ENCODE results near the gene RSRC1.
A peak's percentile ranks its signal among the peaks of the same experiment; 100 is the strongest.

RSRC1 gene

DNA sequence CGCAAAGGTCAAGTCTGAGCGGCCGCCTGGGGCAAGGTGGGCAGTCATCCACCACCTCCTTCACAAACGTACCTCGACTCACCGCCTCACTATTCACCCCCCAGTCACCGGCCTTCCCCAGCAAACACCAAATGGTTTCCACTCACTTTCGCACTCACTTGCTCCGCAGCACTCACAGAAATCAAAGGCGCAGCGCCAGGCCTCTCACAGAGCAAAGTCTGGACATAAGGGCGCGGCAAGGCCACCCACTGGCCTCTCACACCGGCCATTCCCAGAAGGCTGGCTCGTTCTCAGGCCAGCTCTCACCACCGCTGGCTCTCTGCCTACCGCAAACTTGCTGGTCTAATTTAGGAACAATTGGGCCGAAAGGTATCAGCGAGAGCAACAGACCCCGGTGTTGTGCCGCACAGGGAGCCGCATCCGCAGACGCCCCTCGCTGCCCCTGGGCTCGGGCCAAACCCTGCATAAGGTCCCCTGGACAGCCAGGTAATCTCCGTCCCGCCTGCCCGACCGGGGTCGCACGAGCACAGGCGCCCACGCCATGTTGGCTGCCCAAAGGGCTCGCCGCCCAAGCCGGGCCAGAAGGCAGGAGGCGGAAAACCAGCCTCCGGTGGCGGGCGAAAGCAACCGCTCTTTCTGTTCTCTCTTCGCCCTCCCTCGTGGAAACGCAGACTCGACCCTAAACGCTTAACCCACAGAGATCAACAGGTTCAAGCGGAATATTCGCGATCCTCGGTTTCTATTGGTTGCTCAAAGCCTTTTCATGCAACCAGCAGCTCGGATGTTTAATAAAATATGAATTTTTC, 6.6 kb upstream of the RSRC1 start:
- Histone ChIP-seq H3K14ac (ENCODE audit: low read length in 2 of 2) (no peak overlapping the region), H3K18ac (ENCODE audit: low read depth in 1 of 2, low read length in 2 of 2) (no peak overlapping the region), H3K23ac (ENCODE audit: low read length in 2 of 2) (no peak overlapping the region), H3K4me3 (ENCODE audit: insufficient read depth in 1 of 2, low read depth in 1 of 2, low read length in 2 of 2) (peak overlapping the region; percentile 37 to 86), H2BK12ac (ENCODE audit: low read length in 2 of 2) (no peak overlapping the region), H2BK120ac (ENCODE audit: low read depth, low read length) (no peak overlapping the region), H4K91ac (ENCODE audit: low read length) (peak overlapping the region; percentile 39), H3K9me3 (ENCODE audit: control insufficient read depth, low read length) (no peaks in the 10 kb centered on the region), H3K4ac (ENCODE audit: low read depth in 1 of 2, low read length in 2 of 2) (no peak overlapping the region), H3K4me2 (ENCODE audit: low read length, poor library complexity, severe bottlenecking) (peak overlapping the region; percentile 88), H3K4me1 (ENCODE audit: control insufficient read depth, insufficient read depth, low read depth, low read length) (peaks cover 33% of the 10 kb centered on the region), H3K36me3 (ENCODE audit: control insufficient read depth in 1 of 2, insufficient read depth in 2 of 2, low read depth in 1 of 2, low read length in 2 of 2) (peaks cover 0 to 36% of the 10 kb centered on the region in 2 experiments), H2BK5ac (ENCODE audit: low read depth, low read length, poor library complexity, severe bottlenecking) (no peak overlapping the region), H4K8ac (ENCODE audit: low read length) (no peak overlapping the region), H3K27me3 (ENCODE audit: control insufficient read depth in 1 of 2, insufficient read depth in 1 of 2, low read length in 2 of 2) (peaks cover 20 to 84% of the 10 kb centered on the region in 2 experiments), H2BK15ac (ENCODE audit: low read depth, poor library complexity, severe bottlenecking) (no peak overlapping the region), H3K9ac (ENCODE audit: low read length) (peak overlapping the region; percentile 89), H2AFZ (ENCODE audit: low read depth, low read length) (no peak overlapping the region), H3K27ac (ENCODE audit: low read length, poor library complexity, severe bottlenecking) (no peak overlapping the region), H2AK5ac (ENCODE audit: low read length, severe bottlenecking) (no peak overlapping the region), H3K79me1 (replicated peaks; ENCODE audit: low read length, poor library complexity, severe bottlenecking) (no peaks in the 10 kb centered on the region)
- WGBS = 1% methylated on average over 52 of the region's 52 CpGs
- DNase-seq = peak; percentile 30

- Histone ChIP-seq H3K27me3 (ENCODE audit: control insufficient read depth in 1 of 2, insufficient read depth in 1 of 2, low read length in 2 of 2) (peaks cover 20 to 84% of the 10 kb centered on the region in 2 experiments), H3K4ac (ENCODE audit: low read depth in 1 of 2, low read length in 2 of 2) (no peak overlapping the region), H2BK15ac (ENCODE audit: low read depth, poor library complexity, severe bottlenecking) (no peak overlapping the region), H4K8ac (ENCODE audit: low read length) (no peak overlapping the region), H2BK5ac (ENCODE audit: low read depth, low read length, poor library complexity, severe bottlenecking) (no peak overlapping the region), H4K91ac (ENCODE audit: low read length) (no peak overlapping the region), H3K18ac (ENCODE audit: low read depth in 1 of 2, low read length in 2 of 2) (no peak overlapping the region), H3K9ac (ENCODE audit: low read length) (peak overlapping the region; percentile 89), H3K9me3 (ENCODE audit: control insufficient read depth, low read length) (no peaks in the 10 kb centered on the region), H3K27ac (ENCODE audit: low read length, poor library complexity, severe bottlenecking) (no peak overlapping the region), H2AK5ac (ENCODE audit: low read length, severe bottlenecking) (no peak overlapping the region), H3K36me3 (ENCODE audit: control insufficient read depth in 1 of 2, insufficient read depth in 2 of 2, low read depth in 1 of 2, low read length in 2 of 2) (peaks cover 0 to 30% of the 10 kb centered on the region in 2 experiments), H3K14ac (ENCODE audit: low read length in 2 of 2) (no peak overlapping the region), H2AFZ (ENCODE audit: low read depth, low read length) (no peak overlapping the region), H2BK12ac (ENCODE audit: low read length in 2 of 2) (no peak overlapping the region), H3K79me1 (replicated peaks; ENCODE audit: low read length, poor library complexity, severe bottlenecking) (no peaks in the 10 kb centered on the region), H2BK120ac (ENCODE audit: low read depth, low read length) (peak overlapping the region; percentile 19), H3K4me3 (ENCODE audit: insufficient read depth in 1 of 2, low read depth in 1 of 2, low read length in 2 of 2) (peak overlapping the region in 1 of 2 experiments; percentile 86), H3K23ac (ENCODE audit: low read length in 2 of 2) (no peak overlapping the region), H3K4me1 (ENCODE audit: control insufficient read depth, insufficient read depth, low read depth, low read length) (peaks cover 31% of the 10 kb centered on the region), H3K4me2 (ENCODE audit: low read length, poor library complexity, severe bottlenecking) (peak overlapping the region; percentile 88)
- WGBS = 5% methylated on average over 17 of the region's 19 CpGs
- DNase-seq = peak; percentile 24
These were observed 6.0 kb upstream of the RSRC1 start for GRCh38 chr3:158103887-158104327.

GRCh38 chr3:158104431-158104921, 5.4 kb upstream of the RSRC1 start:
- 17% methylated on average over 4 of the region's 5 CpGs for WGBS
- Histone ChIP-seq H2BK120ac (ENCODE audit: low read depth, low read length) (no peak overlapping the region), H3K18ac (ENCODE audit: low read depth in 1 of 2, low read length in 2 of 2) (no peak overlapping the region), H2BK12ac (ENCODE audit: low read length in 2 of 2) (no peak overlapping the region), H3K4me2 (ENCODE audit: low read length, poor library complexity, severe bottlenecking) (no peak overlapping the region), H3K4me1 (ENCODE audit: control insufficient read depth, insufficient read depth, low read depth, low read length) (peaks cover 31% of the 10 kb centered on the region), H3K14ac (ENCODE audit: low read length in 2 of 2) (no peak overlapping the region), H3K23ac (ENCODE audit: low read length in 2 of 2) (no peak overlapping the region), H3K27me3 (ENCODE audit: control insufficient read depth in 1 of 2, insufficient read depth in 1 of 2, low read length in 2 of 2) (peaks cover 20 to 83% of the 10 kb centered on the region in 2 experiments), H2AFZ (ENCODE audit: low read depth, low read length) (no peak overlapping the region), H3K9ac (ENCODE audit: low read length) (peak overlapping the region; percentile 89), H3K36me3 (ENCODE audit: control insufficient read depth in 1 of 2, insufficient read depth in 2 of 2, low read depth in 1 of 2, low read length in 2 of 2) (peaks cover 0 to 24% of the 10 kb centered on the region in 2 experiments), H3K27ac (ENCODE audit: low read length, poor library complexity, severe bottlenecking) (no peak overlapping the region), H2BK15ac (ENCODE audit: low read depth, poor library complexity, severe bottlenecking) (no peak overlapping the region), H3K79me1 (replicated peaks; ENCODE audit: low read length, poor library complexity, severe bottlenecking) (no peaks in the 10 kb centered on the region), H3K9me3 (ENCODE audit: control insufficient read depth, low read length) (no peaks in the 10 kb centered on the region), H4K91ac (ENCODE audit: low read length) (no peak overlapping the region), H3K4ac (ENCODE audit: low read depth in 1 of 2, low read length in 2 of 2) (no peak overlapping the region), H2BK5ac (ENCODE audit: low read depth, low read length, poor library complexity, severe bottlenecking) (no peak overlapping the region), H3K4me3 (ENCODE audit: insufficient read depth in 1 of 2, low read depth in 1 of 2, low read length in 2 of 2) (peak overlapping the region in 1 of 2 experiments; percentile 86), H4K8ac (ENCODE audit: low read length) (no peak overlapping the region), H2AK5ac (ENCODE audit: low read length, severe bottlenecking) (no peak overlapping the region)
- peak; percentile 28 for DNase-seq

GRCh38 chr3:158105119-158105709, 4.7 kb upstream of the RSRC1 start:
- Histone ChIP-seq H3K4me1 (ENCODE audit: control insufficient read depth, insufficient read depth, low read depth, low read length) (peaks cover 31% of the 10 kb centered on the region), H3K4me3 (ENCODE audit: insufficient read depth in 1 of 2, low read depth in 1 of 2, low read length in 2 of 2) (peak overlapping the region; percentile 52 to 86), H3K4ac (ENCODE audit: low read depth in 1 of 2, low read length in 2 of 2) (no peak overlapping the region), H2BK5ac (ENCODE audit: low read depth, low read length, poor library complexity, severe bottlenecking) (no peak overlapping the region), H2AFZ (ENCODE audit: low read depth, low read length) (no peak overlapping the region), H3K9me3 (ENCODE audit: control insufficient read depth, low read length) (no peaks in the 10 kb centered on the region), H2BK12ac (ENCODE audit: low read length in 2 of 2) (no peak overlapping the region), H3K18ac (ENCODE audit: low read depth in 1 of 2, low read length in 2 of 2) (no peak overlapping the region), H2BK120ac (ENCODE audit: low read depth, low read length) (no peak overlapping the region), H3K27ac (ENCODE audit: low read length, poor library complexity, severe bottlenecking) (no peak overlapping the region), H3K14ac (ENCODE audit: low read length in 2 of 2) (no peak overlapping the region), H2BK15ac (ENCODE audit: low read depth, poor library complexity, severe bottlenecking) (no peak overlapping the region), H2AK5ac (ENCODE audit: low read length, severe bottlenecking) (no peak overlapping the region), H3K36me3 (ENCODE audit: control insufficient read depth in 1 of 2, insufficient read depth in 2 of 2, low read depth in 1 of 2, low read length in 2 of 2) (peaks cover 0 to 17% of the 10 kb centered on the region in 2 experiments), H3K23ac (ENCODE audit: low read length in 2 of 2) (no peak overlapping the region), H3K9ac (ENCODE audit: low read length) (peak overlapping the region; percentile 89), H3K79me1 (replicated peaks; ENCODE audit: low read length, poor library complexity, severe bottlenecking) (no peaks in the 10 kb centered on the region), H4K8ac (ENCODE audit: low read length) (no peak overlapping the region), H4K91ac (ENCODE audit: low read length) (no peak overlapping the region), H3K4me2 (ENCODE audit: low read length, poor library complexity, severe bottlenecking) (peak overlapping the region; percentile 94), H3K27me3 (ENCODE audit: control insufficient read depth in 1 of 2, insufficient read depth in 1 of 2, low read length in 2 of 2) (peaks cover 20 to 78% of the 10 kb centered on the region in 2 experiments)
- 1% methylated on average over 31 of the region's 39 CpGs for WGBS
- DNase-seq = peak; percentile 23

Measured in mesenchymal stem cell (in vitro differentiated cells and primary cell).